GM19324 (cell line): ENCODE measurements around the gene PRKCB.

Experiments used
- ATAC-seq: cut with Tn5 transposase; IDR thresholded peaks from one replicate; pipeline ENCODE4 v1.9.1; 2021; ENCODE audit warnings: mild to moderate bottlenecking, moderate library complexity; ENCODE audit not compliant: unreplicated experiment, low FRiP score

Gene PRKCB

GRCh38 chr16:23835390-23836077, at the start of gene PRKCB:
Gene PRKCB (plus strand): TSS chr16:23835983.
- ATAC-seq = peak; percentile 79

GRCh38 chr16:23786964-23787561, 48.7 kb upstream of the PRKCB start:
- no peak for ATAC-seq

GRCh38 chr16:23788685-23789084, 47.1 kb upstream of the PRKCB start:
- ATAC-seq = no peak

GRCh38 chr16:23795378-23795777, 40.4 kb upstream of the PRKCB start:
- ATAC-seq = no peak

- ATAC-seq = no peak
Observed at GRCh38 chr16:23796941-23797340, 38.8 kb upstream of the PRKCB start.

- no peak for ATAC-seq
Observed at GRCh38 chr16:23801378-23801777, 34.4 kb upstream of the PRKCB start.

GRCh38 chr16:23802776-23803175, 33.0 kb upstream of the PRKCB start:
- ATAC-seq = no peak

- ATAC-seq = peak; percentile 59
Observed at GRCh38 chr16:23803591-23804123, 32.1 kb upstream of the PRKCB start.

- no peak for ATAC-seq
Observed at GRCh38 chr16:23807028-23807427, 28.8 kb upstream of the PRKCB start.

GRCh38 chr16:23821467-23821866, 14.3 kb upstream of the PRKCB start:
- ATAC-seq = no peak

GRCh38 chr16:23821875-23822688, 13.7 kb upstream of the PRKCB start:
- no peak for ATAC-seq

- ATAC-seq = no peak
Observed at GRCh38 chr16:23823475-23824384, 12.1 kb upstream of the PRKCB start.

- no peak for ATAC-seq
Observed at GRCh38 chr16:23824909-23825308, 10.9 kb upstream of the PRKCB start.

GRCh38 chr16:23826528-23827045, 9.2 kb upstream of the PRKCB start:
- peak; percentile 68 for ATAC-seq

GRCh38 chr16:23827057-23827456, 8.7 kb upstream of the PRKCB start:
- ATAC-seq = no peak

GRCh38 chr16:23829454-23829853, 6.3 kb upstream of the PRKCB start:
- ATAC-seq = no peak

GRCh38 chr16:23830276-23830675, 5.5 kb upstream of the PRKCB start:
- ATAC-seq = no peak

GRCh38 chr16:23832882-23833281, 2.9 kb upstream of the PRKCB start:
- ATAC-seq = no peak

GRCh38 chr16:23833504-23833903, 2.3 kb upstream of the PRKCB start:
- no peak for ATAC-seq
